COLO668 (cell line): ENCODE results near the gene MAMDC4.
A peak's percentile ranks its signal among the peaks of the same experiment; 100 is the strongest.

ENCODE experiments used
- DNase-seq: peaks from one replicate; lab custom pipeline; 2025; ENCODE audit not compliant: unreplicated experiment; lab: John Stamatoyannopoulos, UW

The MAMDC4 gene

DNA sequence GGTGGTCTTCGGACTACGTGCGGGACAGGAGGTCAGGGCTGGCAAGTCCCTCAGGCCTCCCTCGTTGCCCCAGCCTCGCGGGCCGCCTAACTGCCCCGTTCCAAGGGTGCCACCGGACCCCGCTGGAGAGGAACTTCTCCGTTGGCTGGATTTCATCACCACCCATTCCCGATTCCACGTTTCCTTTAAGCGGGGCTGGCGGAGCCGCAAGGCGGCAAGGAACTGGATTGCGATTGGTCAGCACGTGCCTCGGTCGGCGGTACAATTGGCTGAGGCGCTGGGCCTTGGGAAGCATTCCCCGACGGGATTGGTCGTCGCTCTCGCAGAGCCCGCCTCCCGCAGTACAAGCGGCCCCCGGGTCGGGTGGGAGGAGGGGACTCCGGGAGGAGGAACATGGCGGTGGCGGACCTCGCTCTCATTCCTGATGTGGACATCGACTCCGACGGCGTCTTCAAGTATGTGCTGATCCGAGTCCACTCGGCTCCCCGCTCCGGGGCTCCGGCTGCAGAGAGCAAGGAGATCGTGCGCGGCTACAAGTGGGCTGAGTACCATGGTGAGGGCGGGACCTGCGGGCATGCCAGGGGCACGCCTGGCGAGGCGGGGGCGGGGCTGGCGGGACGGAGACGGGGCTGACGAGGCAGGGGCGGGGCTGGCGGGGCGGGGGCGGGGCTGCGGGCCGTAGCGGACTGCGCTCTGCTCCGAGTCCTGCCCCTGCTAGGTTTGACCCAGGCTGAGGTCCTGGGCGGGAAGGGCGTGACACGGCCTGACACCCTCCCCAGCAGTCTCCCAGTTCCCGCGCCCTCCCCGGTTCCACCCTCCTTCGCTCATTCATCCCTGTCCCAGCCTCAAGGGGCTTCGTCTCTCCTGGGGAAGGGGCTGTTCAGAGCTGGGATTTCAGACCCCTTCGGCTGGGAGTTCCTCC lies 2.8 kb upstream of the MAMDC4 start, which contains the start of gene PHPT1:
Gene PHPT1, plus strand, starts transcription at position 372 of the 922 bp plus-strand sequence. Its CDS starts 22 bp downstream, at position 394.
- peak; percentile 98 for DNase-seq

DNA sequence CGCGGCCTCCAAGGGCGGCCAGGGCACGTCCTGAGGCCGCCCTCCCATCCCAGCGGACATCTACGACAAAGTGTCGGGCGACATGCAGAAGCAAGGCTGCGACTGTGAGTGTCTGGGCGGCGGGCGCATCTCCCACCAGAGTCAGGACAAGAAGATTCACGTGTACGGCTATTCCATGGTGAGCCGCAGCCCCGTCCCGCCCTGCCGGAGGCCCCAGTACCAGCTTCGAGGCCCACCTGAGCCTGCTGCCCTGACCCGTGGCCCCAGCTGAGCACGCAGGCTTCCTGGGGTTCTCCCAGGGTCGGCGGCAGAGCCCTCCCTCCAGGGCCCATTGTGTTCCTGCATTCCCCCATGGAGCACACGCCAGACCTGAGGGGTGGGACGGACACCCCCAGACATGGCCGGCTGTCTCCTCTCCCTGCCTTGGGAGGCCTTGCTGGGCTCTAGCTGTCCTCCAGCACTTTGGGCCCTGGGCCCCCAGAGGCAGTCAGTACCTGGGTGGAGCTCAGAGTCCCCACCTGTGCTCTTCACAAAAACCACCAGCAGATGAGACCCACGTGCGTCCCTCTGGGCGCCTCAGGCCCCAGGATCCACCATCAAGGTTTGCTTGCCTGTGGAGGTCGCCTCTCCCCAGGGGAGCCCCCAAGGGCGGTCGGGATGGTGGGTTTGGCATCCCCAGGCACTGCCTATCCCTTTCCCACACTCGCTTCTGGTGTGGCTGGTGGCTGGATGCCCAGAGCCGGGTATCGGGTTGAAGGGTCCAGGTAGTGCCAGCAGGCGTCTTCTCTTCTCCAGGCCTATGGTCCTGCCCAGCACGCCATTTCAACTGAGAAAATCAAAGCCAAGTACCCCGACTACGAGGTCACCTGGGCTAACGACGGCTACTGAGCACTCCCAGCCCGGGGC lies 1.9 kb upstream of the MAMDC4 start:
- DNase-seq, result no peak

DNA sequence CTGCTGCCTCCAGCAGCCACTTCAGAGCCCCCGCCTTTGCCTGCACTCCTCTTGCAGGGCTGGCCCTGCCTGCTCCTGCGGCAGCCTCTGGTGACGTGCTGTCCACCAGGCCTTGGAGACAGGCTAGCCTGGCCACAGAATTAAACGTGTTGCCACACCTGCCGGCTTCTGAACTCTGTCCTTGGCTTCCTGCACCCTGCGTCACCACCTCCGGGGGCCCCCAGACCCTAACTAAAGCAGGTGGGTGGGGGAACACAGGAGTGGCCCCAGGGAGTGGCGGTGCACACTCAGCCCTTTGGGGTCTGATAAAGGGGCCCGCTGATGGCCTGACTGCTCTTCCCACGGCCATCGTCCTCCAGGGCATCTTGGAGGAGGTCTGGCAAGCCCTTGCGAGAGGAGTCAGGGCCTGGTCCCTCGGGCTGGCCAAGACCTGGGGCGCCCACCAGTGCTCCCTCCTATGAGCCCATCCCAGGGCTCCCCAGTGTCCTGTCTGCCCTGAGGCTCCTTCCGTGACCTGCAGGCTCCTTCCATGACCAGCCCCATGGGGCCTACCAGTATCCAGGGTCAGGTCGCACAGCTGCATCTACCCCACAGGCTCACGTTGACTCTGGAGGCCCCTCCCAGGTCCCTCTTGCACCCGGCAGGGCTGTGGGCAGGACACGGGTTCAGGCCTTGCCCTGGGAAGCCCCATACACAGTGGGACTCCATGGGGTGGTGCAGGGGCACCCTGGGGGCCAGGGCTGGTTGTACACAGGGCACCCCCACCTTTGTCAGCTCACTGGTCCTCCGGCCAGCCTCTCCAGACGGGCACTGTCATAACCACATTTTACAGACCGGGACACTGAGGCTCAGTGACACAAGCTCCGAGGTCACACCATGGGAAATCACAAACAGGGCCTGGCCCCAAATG lies 1.0 kb upstream of the MAMDC4 start:
- no peak for DNase-seq

DNA sequence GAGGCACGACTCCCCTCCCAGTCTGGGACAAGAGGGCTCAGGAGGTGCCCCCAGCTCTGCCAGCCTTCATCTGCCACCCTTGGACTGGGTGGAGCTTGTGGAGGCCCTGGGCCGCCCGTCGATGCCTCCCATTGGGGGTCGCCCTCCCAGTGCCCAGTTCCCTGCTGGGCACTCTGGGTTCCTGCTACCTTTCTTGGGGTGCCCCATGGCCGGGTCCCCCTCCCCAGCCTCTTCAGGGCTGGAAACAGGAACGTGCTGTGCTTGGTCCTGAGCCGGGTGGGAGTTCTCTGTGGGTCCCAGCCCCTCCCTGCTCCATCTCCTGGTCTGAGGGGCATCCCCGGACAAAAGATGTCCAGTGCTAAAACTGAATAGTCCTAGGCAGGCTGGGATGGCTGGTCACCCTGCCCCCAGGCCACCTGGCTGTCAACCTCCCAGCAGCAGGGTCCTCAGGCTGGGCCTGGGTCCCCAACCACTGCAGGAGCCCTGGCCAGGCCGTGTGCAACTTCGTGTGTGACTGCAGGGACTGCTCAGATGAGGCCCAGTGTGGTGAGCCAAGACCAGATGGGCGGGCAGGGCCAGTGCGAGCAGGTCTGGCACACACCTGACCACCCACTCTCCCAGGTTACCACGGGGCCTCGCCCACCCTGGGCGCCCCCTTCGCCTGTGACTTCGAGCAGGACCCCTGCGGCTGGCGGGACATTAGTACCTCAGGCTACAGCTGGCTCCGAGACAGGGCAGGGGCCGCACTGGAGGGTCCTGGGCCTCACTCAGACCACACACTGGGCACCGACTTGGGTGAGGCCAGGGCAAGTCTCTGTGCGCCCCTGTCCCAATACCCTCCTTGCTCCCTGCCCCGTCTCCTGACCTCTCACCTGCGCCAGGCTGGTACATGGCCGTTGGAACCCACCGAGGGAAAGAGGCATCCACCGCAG lies 784 bp downstream of the MAMDC4 start:
- no peak for DNase-seq

DNA sequence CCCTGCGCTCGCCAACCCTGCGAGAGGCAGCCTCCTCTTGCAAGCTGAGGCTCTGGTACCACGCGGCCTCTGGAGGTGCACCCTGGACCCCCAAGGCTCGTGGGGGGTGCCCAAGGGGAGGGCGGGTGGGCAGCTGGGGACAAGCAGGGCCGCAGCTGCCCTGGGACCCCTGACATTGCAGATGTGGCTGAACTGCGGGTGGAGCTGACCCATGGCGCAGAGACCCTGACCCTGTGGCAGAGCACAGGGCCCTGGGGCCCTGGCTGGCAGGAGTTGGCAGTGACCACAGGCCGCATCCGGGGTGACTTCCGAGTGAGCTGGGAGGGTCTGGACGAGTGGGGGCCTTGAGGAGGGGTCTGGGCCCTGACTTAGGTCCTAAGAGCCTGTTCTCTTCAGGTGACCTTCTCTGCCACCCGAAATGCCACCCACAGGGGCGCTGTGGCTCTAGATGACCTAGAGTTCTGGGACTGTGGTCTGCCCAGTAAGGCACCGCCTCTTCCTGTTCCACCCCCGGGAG lies 1.5 kb downstream of the MAMDC4 start:
- DNase-seq, result no peak

DNA sequence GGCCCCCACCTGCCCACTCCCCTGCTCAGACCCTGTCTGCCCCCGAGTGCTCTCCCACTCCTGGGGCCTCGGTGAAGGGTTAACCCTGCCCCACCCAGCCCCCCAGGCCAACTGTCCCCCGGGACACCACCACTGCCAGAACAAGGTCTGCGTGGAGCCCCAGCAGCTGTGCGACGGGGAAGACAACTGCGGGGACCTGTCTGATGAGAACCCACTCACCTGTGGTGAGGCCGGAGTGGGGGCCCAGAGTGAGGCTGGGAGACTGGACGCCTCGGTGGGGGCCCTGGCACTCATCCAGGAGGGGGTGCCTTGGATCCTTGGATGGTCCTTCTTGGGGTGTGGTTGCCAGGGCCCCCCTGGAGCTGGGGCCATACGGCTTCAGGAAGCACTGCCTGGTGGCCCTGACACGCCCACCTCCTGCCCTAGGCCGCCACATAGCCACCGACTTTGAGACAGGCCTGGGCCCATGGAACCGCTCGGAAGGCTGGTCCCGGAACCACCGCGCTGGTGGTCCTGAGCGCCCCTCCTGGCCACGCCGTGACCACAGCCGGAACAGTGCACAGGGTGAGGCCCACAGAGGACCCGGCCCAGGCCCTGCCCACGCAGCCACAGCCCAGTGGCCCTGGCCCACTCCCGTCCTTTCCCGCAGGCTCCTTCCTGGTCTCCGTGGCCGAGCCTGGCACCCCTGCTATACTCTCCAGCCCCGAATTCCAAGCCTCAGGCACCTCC lies 2.1 kb downstream of the MAMDC4 start:
- no peak for DNase-seq

DNA sequence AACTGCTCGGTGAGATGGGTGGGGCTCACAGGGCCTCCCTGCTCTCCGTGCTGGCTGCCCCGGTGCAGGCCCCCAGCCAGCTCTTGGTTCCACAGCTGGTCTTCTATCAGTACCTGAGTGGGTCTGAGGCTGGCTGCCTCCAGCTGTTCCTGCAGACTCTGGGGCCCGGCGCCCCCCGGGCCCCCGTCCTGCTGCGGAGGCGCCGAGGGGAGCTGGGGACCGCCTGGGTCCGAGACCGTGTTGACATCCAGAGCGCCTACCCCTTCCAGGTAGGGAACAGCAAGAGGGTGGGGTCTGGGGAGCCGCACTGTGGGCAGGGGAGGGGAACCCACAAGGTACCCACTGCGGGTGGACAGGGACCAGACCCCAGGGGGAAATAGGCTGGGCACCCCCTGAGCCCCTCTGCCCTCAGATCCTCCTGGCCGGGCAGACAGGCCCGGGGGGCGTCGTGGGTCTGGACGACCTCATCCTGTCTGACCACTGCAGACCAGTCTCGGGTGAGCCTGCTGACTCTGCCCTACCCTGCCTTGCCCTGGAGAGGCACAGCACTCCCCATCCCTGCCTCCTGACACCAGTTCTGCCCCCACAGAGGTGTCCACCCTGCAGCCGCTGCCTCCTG lies 2.8 kb downstream of the MAMDC4 start:
- no peak for DNase-seq

DNA sequence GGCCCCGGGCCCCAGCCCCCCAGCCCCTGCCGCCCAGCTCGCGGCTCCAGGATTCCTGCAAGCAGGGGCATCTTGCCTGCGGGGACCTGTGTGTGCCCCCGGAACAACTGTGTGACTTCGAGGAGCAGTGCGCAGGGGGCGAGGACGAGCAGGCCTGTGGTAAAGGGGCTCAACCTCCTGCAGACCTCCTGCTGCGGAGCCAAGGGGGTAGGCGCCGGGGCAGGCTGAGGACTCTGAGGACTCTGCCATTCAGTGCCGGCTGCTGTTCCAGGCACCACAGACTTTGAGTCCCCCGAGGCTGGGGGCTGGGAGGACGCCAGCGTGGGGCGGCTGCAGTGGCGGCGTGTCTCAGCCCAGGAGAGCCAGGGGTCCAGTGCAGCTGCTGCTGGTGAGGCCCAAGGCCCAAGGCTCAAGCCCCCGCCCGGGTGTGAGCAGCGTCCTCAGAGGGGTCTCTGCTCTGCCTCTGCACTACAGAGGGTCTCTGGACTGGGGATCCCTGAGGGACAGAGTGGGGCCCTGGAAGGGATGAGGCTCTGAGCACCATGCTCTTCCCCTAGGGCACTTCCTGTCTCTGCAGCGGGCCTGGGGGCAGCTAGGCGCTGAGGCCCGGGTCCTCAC lies 3.4 kb downstream of the MAMDC4 start:
- no peak for DNase-seq

DNA sequence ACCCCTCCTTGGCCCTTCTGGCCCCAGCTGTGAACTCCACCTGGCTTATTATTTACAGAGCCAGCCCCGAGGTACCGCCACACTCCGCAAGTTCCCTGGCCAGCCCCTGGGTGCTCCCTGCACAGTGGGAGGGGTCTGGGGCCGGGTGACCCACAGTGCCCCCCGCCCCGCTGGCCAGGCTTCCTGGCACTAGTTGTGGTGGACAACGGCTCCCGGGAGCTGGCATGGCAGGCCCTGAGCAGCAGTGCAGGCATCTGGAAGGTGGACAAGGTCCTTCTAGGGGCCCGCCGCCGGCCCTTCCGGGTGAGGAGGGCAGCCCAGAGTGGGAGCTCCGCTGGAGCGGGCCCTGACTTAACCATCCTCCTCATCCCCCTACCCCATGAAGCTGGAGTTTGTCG lies 3.9 kb downstream of the MAMDC4 start:
- peak; percentile 17 for DNase-seq

DNA sequence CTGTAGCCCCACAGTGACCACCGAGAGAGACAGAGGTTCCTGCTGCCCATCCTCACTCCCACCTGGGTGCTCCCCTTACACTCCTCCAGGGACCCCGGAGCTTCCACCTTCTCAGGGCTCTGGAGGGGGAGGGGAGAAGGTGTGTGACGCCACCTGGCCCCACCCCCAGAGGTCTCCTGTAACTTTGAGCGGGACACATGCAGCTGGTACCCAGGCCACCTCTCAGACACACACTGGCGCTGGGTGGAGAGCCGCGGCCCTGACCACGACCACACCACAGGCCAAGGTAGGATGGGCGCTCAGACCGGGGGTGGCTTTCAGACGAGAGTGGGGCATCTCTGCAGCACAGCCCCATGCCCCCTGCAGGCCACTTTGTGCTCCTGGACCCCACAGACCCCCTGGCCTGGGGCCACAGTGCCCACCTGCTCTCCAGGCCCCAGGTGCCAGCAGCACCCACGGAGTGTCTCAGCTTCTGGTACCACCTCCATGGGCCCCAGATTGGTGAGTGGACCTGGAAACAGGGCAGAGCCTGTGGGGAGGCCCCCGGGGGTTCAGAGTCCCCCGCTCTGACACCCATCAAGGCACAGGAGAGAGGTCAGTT lies 4.5 kb downstream of the MAMDC4 start:
- no peak for DNase-seq

DNA sequence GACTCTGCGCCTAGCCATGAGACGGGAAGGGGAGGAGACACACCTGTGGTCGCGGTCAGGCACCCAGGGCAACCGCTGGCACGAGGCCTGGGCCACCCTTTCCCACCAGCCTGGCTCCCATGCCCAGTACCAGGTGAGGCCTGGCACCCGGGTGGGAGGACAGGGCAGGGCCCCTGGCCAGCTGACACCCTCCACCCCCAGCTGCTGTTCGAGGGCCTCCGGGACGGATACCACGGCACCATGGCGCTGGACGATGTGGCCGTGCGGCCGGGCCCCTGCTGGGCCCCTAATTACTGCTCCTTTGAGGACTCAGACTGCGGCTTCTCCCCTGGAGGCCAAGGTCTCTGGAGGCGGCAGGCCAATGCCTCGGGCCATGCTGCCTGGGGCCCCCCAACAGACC lies 5.0 kb downstream of the MAMDC4 start:
- DNase-seq, result no peak

DNA sequence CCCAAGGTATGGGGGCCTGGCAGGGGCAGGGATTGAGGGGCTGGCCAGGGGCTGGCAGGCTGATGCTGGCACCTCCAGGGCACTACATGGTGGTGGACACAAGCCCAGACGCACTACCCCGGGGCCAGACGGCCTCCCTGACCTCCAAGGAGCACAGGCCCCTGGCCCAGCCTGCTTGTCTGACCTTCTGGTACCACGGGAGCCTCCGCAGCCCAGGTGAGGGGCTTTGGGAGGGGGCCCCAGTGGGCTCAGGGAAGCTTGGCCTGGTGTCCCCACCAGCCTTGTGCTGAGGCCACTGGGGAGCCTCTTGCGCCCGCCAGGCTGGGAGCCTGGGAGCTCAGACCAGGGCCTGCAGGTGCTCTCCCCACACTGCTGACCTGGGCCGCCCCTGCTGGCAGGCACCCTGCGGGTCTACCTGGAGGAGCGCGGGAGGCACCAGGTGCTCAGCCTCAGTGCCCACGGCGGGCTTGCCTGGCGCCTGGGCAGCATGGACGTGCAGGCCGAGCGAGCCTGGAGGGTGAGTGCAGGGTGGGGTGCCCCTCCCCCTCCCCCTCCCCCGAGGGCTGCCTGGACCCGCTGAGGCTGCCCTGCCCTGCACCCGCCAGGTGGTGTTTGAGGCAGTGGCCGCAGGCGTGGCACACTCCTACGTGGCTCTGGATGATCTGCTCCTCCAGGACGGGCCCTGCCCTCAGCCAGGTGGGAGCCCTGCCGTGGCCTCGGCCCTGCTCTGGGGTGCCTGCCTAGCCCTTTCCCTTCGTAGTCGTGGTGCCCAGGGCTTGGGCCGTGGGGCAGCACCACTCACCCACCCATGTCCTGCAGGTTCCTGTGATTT lies 5.7 kb downstream of the MAMDC4 start:
- peak; percentile 85 for DNase-seq

DNA sequence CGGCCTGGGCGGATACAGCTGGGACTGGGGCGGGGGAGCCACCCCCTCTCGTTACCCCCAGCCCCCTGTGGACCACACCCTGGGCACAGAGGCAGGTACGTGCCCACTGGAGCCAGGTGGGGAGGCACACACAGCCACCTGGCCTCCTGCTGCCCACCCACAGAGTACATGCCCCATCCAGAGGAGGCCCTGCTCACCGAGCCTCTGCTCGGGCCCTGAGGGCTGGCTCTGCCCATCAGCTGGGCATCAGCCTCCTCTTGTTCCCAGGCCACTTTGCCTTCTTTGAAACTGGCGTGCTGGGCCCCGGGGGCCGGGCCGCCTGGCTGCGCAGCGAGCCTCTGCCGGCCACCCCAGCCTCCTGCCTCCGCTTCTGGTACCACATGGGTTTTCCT lies 6.3 kb downstream of the MAMDC4 start:
- no peak for DNase-seq

DNA sequence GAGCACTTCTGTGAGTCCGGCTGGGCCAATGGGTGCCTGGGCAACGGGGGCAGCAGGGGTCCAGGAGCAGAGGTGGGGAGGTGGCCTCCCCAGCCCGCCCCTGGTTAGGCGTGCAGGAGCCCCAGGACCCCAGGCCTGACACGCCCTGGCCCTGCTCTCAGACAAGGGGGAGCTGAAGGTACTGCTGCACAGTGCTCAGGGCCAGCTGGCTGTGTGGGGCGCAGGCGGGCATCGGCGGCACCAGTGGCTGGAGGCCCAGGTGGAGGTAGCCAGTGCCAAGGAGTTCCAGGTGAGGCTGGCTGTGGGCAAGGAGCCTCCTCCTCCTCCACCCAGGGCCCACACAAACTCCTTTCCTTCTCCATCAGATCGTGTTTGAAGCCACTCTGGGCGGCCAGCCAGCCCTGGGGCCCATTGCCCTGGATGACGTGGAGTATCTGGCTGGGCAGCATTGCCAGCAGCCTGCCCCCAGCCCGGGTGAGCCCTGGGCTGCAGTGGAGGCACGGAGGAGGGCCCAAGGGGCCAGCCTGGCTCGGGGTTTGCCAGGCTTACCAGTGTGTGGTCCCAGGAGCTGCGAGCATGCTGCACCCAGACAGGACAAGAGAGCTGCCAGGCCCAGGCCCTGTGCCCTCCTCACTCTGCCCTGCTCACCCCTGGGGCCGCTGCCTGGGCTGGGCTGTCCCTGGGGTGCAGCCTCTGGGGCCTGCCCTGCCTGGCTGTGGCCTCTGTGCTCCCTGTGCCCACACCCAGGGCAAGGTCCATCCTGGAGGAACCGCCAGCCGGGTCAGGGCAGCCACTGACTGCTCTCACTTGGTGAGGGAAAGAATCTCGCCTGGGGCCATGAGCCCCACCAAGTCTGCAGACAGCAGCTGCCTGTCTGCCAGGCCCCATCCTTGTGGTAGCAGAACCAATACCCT lies 7.0 kb downstream of the MAMDC4 start:
- no peak for DNase-seq

DNA sequence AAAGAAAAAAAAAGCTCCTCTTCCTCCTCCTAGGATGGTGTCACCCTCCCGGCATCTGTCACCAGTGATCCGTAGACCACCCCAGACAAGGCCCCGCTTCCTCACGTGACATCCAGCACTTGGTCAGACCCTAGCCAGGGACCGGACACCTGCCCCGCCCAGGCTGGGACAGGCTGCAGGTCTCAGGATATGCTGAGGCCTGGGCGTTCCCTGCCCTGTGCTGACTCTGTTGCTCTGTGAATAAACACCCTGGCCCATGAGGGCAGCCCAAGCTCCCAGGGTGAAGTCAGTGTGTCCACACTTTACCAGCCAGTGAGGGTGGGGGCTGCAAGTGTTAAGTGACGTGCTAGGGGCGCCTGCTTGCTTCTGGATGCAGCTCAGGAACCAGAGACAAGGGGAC lies 8.4 kb downstream of the MAMDC4 start:
- DNase-seq, result no peak
